Trophoblast cell (in vitro differentiated cells and primary cell): ENCODE measurements around the gene FTSJ3.

Source experiments
- DNase-seq, 2 donors: peaks; one replicate each; pipeline ENCODE4 v3.0.0-alpha.2; 2016
- H2AFZ ChIP-seq: 2 replicates; pipeline ENCODE4 v1.6.1; 2013; ENCODE audit warnings: low read length, moderate library complexity, mild to moderate bottlenecking; ENCODE audit not compliant: insufficient read depth, poor library complexity
- H2AK5ac ChIP-seq: 2 replicates; pipeline ENCODE4 v1.6.1; 2013; ENCODE audit warnings: mild to moderate bottlenecking, low read length
- H2BK120ac ChIP-seq: 2 replicates; pipeline ENCODE4 v1.6.1; 2013; ENCODE audit warnings: low read length, mild to moderate bottlenecking, moderate library complexity; ENCODE audit not compliant: insufficient read depth, poor library complexity
- H2BK12ac ChIP-seq: 2 replicates; pipeline ENCODE4 v1.6.1; 2013; ENCODE audit warnings: mild to moderate bottlenecking, low read length, moderate library complexity
- H2BK5ac ChIP-seq: 2 replicates; pipeline ENCODE4 v1.6.1; 2013; ENCODE audit warnings: low read length, low read depth, moderate library complexity, mild to moderate bottlenecking; ENCODE audit not compliant: poor library complexity
- H3K14ac ChIP-seq: 2 replicates; pipeline ENCODE4 v1.6.1; 2013; ENCODE audit warnings: mild to moderate bottlenecking, low read length
- H3K18ac ChIP-seq: 2 replicates; pipeline ENCODE4 v1.6.1; 2013; ENCODE audit warnings: mild to moderate bottlenecking, low read length
- H3K23ac ChIP-seq: 2 replicates; pipeline ENCODE4 v1.6.1; 2013; ENCODE audit warnings: low read length
- H3K27ac ChIP-seq: 2 replicates; pipeline ENCODE4 v1.5.1; 2013; ENCODE audit warnings: low read depth, mild to moderate bottlenecking, inconsistent platforms, low read length, moderate library complexity
- H3K27me3 ChIP-seq: 2 replicates; pipeline ENCODE4 v1.6.1; 2013; ENCODE audit warnings: inconsistent platforms, mild to moderate bottlenecking, low read length, moderate library complexity; ENCODE audit not compliant: insufficient read depth
- H3K36me3 ChIP-seq, 2 experiments: 1 replicate in 1 of 2; 2 replicates in 1 of 2; pipeline ENCODE4 v1.6.1; 2013; ENCODE audit warnings: low read length in 2 of 2, mild to moderate bottlenecking in 2 of 2, moderate library complexity in 1 of 2; ENCODE audit not compliant: insufficient read depth in 2 of 2, control insufficient read depth in 1 of 2
- H3K4ac ChIP-seq: 2 replicates; pipeline ENCODE4 v1.6.1; 2013; ENCODE audit warnings: low read depth, mild to moderate bottlenecking, low read length, moderate library complexity
- H3K4me1 ChIP-seq, 2 experiments: 1 replicate in 1 of 2; 2 replicates in 1 of 2; pipeline ENCODE4 v1.6.1; 2013; ENCODE audit warnings: low read length in 2 of 2, mild to moderate bottlenecking in 2 of 2, moderate library complexity in 1 of 2; ENCODE audit not compliant: insufficient read depth in 2 of 2, control insufficient read depth in 1 of 2
- H3K4me2 ChIP-seq: 2 replicates; pipeline ENCODE4 v1.6.1; 2013; ENCODE audit warnings: inconsistent platforms, mild to moderate bottlenecking, low read length, moderate library complexity
- H3K4me3 ChIP-seq: 2 replicates; pipeline ENCODE4 v1.5.1; 2013; ENCODE audit warnings: mild to moderate bottlenecking, low read depth, low read length, inconsistent platforms
- H3K79me1 ChIP-seq: one replicate; pipeline ENCODE4 v1.6.1; 2013; ENCODE audit warnings: low read length
- H3K79me2 ChIP-seq: 2 replicates; pipeline ENCODE4 v1.6.1; 2013; ENCODE audit warnings: low read length, mild to moderate bottlenecking; ENCODE audit not compliant: control insufficient read depth, insufficient read depth, poor library complexity
- H3K9ac ChIP-seq: 2 replicates; pipeline ENCODE4 v1.6.1; 2013; ENCODE audit warnings: mild to moderate bottlenecking, low read length
- H3K9me3 ChIP-seq: 2 replicates; pipeline ENCODE4 v1.6.1; 2013; ENCODE audit warnings: low read depth, mild to moderate bottlenecking, control low read depth, inconsistent platforms, low read length; ENCODE audit not compliant: insufficient read depth
- H4K12ac ChIP-seq: 2 replicates; pipeline ENCODE4 v1.6.1; 2013; ENCODE audit warnings: low read depth, mild to moderate bottlenecking, low read length, moderate library complexity
- H4K8ac ChIP-seq: 2 replicates; pipeline ENCODE4 v1.6.1; 2013; ENCODE audit warnings: low read depth, mild to moderate bottlenecking, low read length, moderate library complexity
- H4K91ac ChIP-seq: one replicate; pipeline ENCODE4 v1.6.1; 2013; ENCODE audit warnings: low read depth, mild to moderate bottlenecking, low read length, moderate library complexity
- WGBS: extraction: QIAGEN DNeasy Blood & Tissue Kit; methylation state at CpG from one replicate; pipeline ENCODE4 v1.1.7; 2013; ENCODE audit warnings: missing lambda C conversion rate; ENCODE audit not compliant: insufficient read length, insufficient coverage; ENCODE audit errors: extremely low coverage; 5-methylcytosine and 5-hydroxymethylcytosine counted together

Gene FTSJ3

GRCh38 chr17:63832014-63832413, 4.6 kb upstream of the FTSJ3 start:
- Histone ChIP-seq H2AK5ac (no peak overlapping the region), H3K36me3 (peaks cover 67 to 72% of the 10 kb centered on the region in 2 experiments), H3K27ac (no peak overlapping the region), H4K12ac (no peak overlapping the region), H2BK12ac (no peak overlapping the region), H3K79me2 (peaks cover 8% of the 10 kb centered on the region), H3K27me3 (no peaks in the 10 kb centered on the region), H3K4ac (no peak overlapping the region), H3K4me2 (no peak overlapping the region), H3K18ac (no peak overlapping the region), H3K4me3 (no peak overlapping the region), H4K91ac (no peak overlapping the region), H2AFZ (no peak overlapping the region), H3K79me1 (peaks cover 8% of the 10 kb centered on the region), H4K8ac (no peak overlapping the region), H2BK120ac (no peak overlapping the region), H2BK5ac (no peak overlapping the region), H3K14ac (no peak overlapping the region), H3K9me3 (no peaks in the 10 kb centered on the region), H3K4me1 (peaks cover 2 to 17% of the 10 kb centered on the region in 2 experiments), H3K23ac (no peak overlapping the region), H3K9ac (no peak overlapping the region)
- no CpG with 5 or more reads among the region's 5 CpGs for WGBS
- DNase-seq: no peak

DNA sequence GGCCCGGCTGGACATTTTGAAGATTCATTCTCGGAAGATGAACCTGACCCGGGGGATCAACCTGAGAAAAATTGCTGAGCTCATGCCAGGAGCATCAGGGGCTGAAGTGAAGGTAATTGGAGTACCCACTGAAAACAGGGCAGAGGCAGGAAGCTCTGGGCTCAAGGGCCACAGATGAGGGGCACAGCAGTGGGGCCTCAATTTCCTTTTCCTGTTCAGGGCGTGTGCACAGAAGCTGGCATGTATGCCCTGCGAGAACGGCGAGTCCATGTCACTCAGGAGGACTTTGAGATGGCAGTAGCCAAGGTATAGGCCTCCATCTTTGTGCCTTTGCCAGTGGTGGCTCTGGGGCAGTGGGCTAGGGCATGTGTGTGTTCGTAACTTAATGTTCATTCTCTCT, 4.0 kb upstream of the FTSJ3 start:
- Histone ChIP-seq H3K4ac (no peak overlapping the region), H2BK12ac (no peak overlapping the region), H3K27me3 (no peaks in the 10 kb centered on the region), H3K18ac (no peak overlapping the region), H3K4me3 (no peak overlapping the region), H3K9ac (no peak overlapping the region), H3K27ac (no peak overlapping the region), H4K8ac (no peak overlapping the region), H2BK120ac (no peak overlapping the region), H2BK5ac (no peak overlapping the region), H4K91ac (no peak overlapping the region), H3K79me2 (peaks cover 10% of the 10 kb centered on the region), H3K4me2 (no peak overlapping the region), H3K36me3 (peaks cover 63 to 68% of the 10 kb centered on the region in 2 experiments), H3K79me1 (peaks cover 11% of the 10 kb centered on the region), H3K23ac (no peak overlapping the region), H2AFZ (no peak overlapping the region), H3K4me1 (peaks cover 2 to 17% of the 10 kb centered on the region in 2 experiments), H2AK5ac (no peak overlapping the region), H3K9me3 (no peaks in the 10 kb centered on the region), H4K12ac (no peak overlapping the region), H3K14ac (no peak overlapping the region)
- no CpG with 5 or more reads among the region's 8 CpGs for WGBS
- no peak for DNase-seq

- Histone ChIP-seq H3K14ac (no peak overlapping the region), H3K4ac (no peak overlapping the region), H2BK12ac (no peak overlapping the region), H3K9ac (no peak overlapping the region), H2AK5ac (no peak overlapping the region), H3K4me3 (no peak overlapping the region), H3K23ac (no peak overlapping the region), H3K4me2 (no peak overlapping the region), H4K91ac (no peak overlapping the region), H2BK5ac (no peak overlapping the region), H2AFZ (no peak overlapping the region), H2BK120ac (no peak overlapping the region), H4K12ac (no peak overlapping the region), H3K27ac (no peak overlapping the region), H3K27me3 (no peaks in the 10 kb centered on the region), H3K79me2 (peaks cover 13% of the 10 kb centered on the region), H3K4me1 (peaks cover 2 to 17% of the 10 kb centered on the region in 2 experiments), H4K8ac (no peak overlapping the region), H3K9me3 (no peaks in the 10 kb centered on the region), H3K79me1 (peaks cover 13% of the 10 kb centered on the region), H3K36me3 (peaks cover 60 to 66% of the 10 kb centered on the region in 2 experiments), H3K18ac (no peak overlapping the region)
- DNase-seq: no peak
- WGBS: no CpG with 5 or more reads among the region's 15 CpGs
Observed at GRCh38 chr17:63830904-63831491, 3.5 kb upstream of the FTSJ3 start.

DNA sequence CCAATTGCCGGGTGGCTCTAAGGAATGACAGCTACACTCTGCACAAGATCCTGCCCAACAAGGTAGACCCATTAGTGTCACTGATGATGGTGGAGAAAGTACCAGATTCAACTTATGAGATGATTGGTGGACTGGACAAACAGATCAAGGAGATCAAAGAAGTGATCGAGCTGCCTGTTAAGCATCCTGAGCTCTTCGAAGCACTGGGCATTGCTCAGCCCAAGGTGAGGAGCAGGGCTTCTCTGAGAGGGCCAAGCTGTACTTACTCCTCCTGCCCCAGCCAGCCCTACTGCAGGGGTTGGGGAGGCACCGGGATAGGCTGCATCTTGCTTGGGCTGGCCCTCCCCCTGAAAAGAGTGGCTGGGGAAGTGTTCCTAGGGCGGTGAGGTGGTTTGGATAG, 2.8 kb upstream of the FTSJ3 start:
- Histone ChIP-seq H2BK5ac (no peak overlapping the region), H2AK5ac (no peak overlapping the region), H3K79me2 (peaks cover 13% of the 10 kb centered on the region), H3K9me3 (no peaks in the 10 kb centered on the region), H3K27me3 (no peaks in the 10 kb centered on the region), H4K12ac (no peak overlapping the region), H4K8ac (no peak overlapping the region), H3K4ac (no peak overlapping the region), H4K91ac (no peak overlapping the region), H3K79me1 (peaks cover 13% of the 10 kb centered on the region), H2AFZ (no peak overlapping the region), H3K18ac (no peak overlapping the region), H3K4me1 (peaks cover under 1 to 20% of the 10 kb centered on the region in 2 experiments), H3K23ac (no peak overlapping the region), H3K4me3 (no peak overlapping the region), H2BK12ac (no peak overlapping the region), H3K9ac (no peak overlapping the region), H3K14ac (no peak overlapping the region), H3K27ac (no peak overlapping the region), H2BK120ac (no peak overlapping the region), H3K36me3 (peaks cover 60 to 65% of the 10 kb centered on the region in 2 experiments), H3K4me2 (no peak overlapping the region)
- WGBS: no CpG with 5 or more reads among the region's 5 CpGs
- DNase-seq: no peak
